ENCODE measurements around the gene OTULIN.

The OTULIN gene

DNA sequence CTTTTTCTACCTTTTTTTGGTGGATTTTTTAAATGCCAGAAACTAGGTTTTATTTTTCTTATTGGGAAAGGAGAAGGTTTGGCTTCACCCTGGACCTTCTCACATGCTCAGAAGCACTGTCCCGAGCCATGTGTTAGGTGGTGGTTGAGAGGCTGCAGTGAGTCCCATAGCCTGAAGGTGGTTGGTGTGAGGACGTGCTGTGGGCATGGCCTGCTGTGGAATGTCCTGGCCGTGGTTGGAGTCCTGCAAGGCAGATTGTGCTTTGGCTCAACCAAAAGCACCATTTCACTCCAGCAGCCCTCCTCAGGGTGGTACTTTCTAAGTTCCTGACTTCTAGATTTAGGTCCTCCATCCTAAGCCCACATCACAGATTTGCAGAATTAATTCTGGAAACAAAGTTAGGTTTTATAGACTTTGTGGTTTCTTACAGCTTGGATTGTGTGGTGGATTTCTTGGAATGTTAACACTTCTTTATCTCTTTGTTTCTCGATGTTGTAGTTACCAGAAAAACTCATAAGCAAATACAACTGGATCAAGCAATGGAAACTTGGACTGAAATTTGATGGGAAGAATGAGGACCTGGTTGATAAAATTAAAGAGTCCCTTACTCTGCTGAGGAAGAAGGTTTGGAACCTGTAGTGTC lies 22.6 kb downstream of the OTULIN start:
- DNase-seq (ENCODE audit: low read depth): no peak
- H3K4me3 ChIP-seq (ENCODE audit: low read depth, low read length): no peak overlapping the region
- TF ChIP-seq, protein P1, sequence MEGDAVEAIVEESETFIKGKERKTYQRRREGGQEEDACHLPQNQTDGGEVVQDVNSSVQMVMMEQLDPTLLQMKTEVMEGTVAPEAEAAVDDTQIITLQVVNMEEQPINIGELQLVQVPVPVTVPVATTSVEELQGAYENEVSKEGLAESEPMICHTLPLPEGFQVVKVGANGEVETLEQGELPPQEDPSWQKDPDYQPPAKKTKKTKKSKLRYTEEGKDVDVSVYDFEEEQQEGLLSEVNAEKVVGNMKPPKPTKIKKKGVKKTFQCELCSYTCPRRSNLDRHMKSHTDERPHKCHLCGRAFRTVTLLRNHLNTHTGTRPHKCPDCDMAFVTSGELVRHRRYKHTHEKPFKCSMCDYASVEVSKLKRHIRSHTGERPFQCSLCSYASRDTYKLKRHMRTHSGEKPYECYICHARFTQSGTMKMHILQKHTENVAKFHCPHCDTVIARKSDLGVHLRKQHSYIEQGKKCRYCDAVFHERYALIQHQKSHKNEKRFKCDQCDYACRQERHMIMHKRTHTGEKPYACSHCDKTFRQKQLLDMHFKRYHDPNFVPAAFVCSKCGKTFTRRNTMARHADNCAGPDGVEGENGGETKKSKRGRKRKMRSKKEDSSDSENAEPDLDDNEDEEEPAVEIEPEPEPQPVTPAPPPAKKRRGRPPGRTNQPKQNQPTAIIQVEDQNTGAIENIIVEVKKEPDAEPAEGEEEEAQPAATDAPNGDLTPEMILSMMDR (IDR thresholded peaks at IDR 0.05; ENCODE audit: control insufficient read depth, extremely low read depth, insufficient read depth): no peak

DNA sequence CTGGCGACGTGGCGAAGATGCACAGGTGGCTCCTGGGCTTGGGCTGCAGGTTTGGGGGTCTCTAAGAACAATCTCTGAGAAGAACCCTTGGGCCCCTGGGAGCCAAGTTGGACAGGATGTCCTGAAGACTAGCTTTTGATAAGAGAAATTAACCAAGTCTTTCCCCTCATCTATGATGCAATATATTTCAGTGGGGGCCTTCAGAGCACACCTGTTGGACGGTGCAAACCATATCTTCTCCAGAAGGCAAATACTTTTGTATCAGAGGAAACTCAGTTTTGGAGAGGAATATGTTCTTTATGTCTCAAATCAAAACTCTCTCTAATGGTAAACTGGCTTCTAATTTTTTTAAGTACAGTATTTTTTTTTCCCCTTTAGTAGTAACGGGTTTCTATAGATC lies 28.6 kb downstream of the OTULIN start:
- no peak overlapping the region for H3K4me3 ChIP-seq (ENCODE audit: low read depth, low read length)
- TF ChIP-seq, protein P1 (IDR thresholded peaks at IDR 0.05; ENCODE audit: control insufficient read depth, extremely low read depth, insufficient read depth): no peak
- no peak for DNase-seq (ENCODE audit: low read depth)

DNA sequence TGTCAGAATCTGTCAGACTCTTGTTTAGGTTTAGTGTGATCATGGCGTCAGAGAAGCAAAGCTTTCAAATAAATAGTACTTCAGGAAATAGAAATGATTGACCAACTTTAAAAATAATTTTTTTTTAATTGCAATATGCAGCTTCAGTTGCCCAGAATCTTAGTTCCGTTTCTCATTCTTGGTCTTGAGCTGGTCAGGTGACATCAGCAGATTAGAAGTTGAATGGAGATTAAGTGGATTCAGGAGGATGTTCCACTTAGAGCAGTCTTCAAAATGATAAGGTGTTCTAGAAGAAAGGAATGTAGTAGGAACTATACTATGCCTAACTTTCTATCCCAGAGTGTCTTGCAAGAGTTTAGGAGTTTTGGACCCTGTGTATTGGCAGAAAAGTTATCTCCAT lies 30.6 kb downstream of the OTULIN start:
- DNase-seq (ENCODE audit: low read depth): no peak
- no peak overlapping the region for H3K4me3 ChIP-seq (ENCODE audit: low read depth, low read length)
- TF ChIP-seq, protein P1 (IDR thresholded peaks at IDR 0.05; ENCODE audit: control insufficient read depth, extremely low read depth, insufficient read depth): no peak

DNA sequence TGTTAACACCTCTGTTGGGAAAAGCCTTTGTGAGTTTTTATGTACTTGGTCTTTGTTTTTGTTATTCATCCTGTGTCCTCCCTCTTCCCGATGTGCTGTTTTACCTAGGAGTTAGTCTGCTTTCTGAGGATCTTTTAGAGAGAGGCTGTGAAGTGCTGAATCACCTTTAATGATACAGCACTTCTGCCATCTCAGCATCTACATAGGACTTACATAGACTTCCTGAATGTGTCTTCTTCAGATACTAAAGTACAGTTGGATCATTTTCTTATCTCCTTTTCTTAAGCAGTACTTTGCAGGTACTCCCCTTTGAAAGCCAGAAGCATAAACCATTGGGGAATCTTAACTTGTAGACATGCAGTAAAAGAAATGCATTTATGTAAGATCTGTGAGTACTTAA lies 31.5 kb downstream of the OTULIN start:
- H3K4me3 ChIP-seq (ENCODE audit: low read depth, low read length): no peak overlapping the region
- TF ChIP-seq, protein P1 (IDR thresholded peaks at IDR 0.05; ENCODE audit: control insufficient read depth, extremely low read depth, insufficient read depth): no peak
- no peak for DNase-seq (ENCODE audit: low read depth)

DNA sequence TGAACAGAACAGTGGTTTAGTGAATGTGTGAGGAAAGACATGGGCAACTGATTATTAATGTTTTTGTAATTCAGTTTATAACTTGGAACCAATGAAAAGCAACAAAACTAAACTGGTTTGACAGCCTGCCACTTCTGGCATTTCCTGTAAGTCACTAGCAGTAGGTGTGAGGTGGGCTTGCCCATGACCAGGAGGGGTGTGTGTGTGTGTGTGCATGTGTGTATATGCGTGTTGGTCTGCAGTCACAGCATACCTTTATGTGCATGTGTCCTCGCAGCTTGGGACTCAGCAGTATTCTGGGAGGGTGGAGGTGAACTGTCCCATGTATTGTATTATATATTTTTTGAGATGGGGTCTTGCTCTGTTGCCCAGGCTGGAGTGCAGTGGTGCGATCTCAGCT lies 32.3 kb downstream of the OTULIN start:
- no peak for DNase-seq (ENCODE audit: low read depth)
- TF ChIP-seq, protein P1 (IDR thresholded peaks at IDR 0.05; ENCODE audit: control insufficient read depth, extremely low read depth, insufficient read depth): no peak
- no peak overlapping the region for H3K4me3 ChIP-seq (ENCODE audit: low read depth, low read length)

DNA sequence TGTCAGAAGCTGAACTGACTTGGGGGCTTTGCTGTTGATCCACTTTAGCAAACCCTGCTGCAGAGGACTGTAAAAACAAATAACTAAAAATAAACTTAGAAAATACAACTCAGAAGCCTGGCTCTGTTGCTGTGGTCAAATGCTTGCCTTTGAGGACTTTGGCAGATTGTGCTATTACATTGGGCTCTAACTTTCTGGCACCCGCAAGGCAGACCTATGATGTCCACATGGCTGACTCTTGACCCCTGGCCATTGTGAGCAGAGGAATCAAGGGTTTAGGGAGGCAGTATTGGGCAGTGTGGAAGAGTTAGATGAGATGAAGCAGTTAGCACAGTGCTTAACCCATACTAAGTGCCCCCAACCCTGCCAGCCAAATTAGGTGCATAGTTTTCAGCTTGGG lies 34.0 kb downstream of the OTULIN start:
- H3K4me3 ChIP-seq (ENCODE audit: low read depth, low read length): no peak overlapping the region
- TF ChIP-seq, protein P1 (IDR thresholded peaks at IDR 0.05; ENCODE audit: control insufficient read depth, extremely low read depth, insufficient read depth): no peak
- DNase-seq (ENCODE audit: low read depth): no peak

DNA sequence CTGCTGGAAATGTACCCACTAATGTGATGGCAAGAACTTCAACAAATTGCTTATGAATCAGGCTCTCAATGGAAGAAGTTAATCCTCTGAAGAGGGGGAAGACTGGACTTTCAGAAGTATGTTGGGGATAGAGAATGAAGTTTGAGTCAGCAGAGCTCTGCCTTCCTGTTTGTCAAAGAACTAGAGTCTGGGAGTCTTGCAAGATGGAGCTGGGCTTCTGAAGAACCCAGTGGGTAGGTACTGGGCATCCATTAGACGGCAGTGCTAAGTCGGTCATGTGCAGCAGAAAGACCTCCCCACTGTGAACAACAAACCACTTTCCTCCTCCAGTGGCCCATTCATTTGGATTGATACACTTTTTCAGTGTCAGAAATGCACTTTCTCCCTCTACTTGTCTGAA lies 34.6 kb downstream of the OTULIN start:
- TF ChIP-seq, protein P1 (IDR thresholded peaks at IDR 0.05; ENCODE audit: control insufficient read depth, extremely low read depth, insufficient read depth): no peak

More for the DNA sequence above, 34.6 kb downstream of the OTULIN start:
- H3K4me3 ChIP-seq (ENCODE audit: low read depth, low read length): no peak overlapping the region
- DNase-seq (ENCODE audit: low read depth): no peak

Measured in LNCaP clone FGC (cell line).